ENCODE measurements around the gene MAPK14. TPM values are rescaled to one million over a fixed set of nuclear protein-coding genes. Genes with fewer than 3 reads are reported as not detected.

MAPK14 gene
- total and polyA plus RNA-seq, 4 donors, result 16.9 to 82.7 (median 35.9) TPM

- H3K9me3 ChIP-seq (ENCODE audit: control insufficient read depth in 4 of 4, low read length in 3 of 4), result no peaks in the 10 kb centered on the region
- H3K27me3 ChIP-seq (ENCODE audit: control insufficient read depth in 4 of 4, insufficient read depth in 4 of 4, low read length in 3 of 4), result no peaks in the 10 kb centered on the region
- no peak overlapping the region for H3K4me3 ChIP-seq (ENCODE audit: low read depth in 1 of 3, low read length in 3 of 3)
- H3K27ac ChIP-seq (ENCODE audit: low read depth in 1 of 2, low read length in 2 of 2), result peak overlapping the region; percentile 80 to 82
- H3K36me3 ChIP-seq (ENCODE audit: control insufficient read depth in 4 of 4, insufficient read depth in 3 of 4, low read depth in 1 of 4, low read length in 3 of 4), result peaks cover 0 to 3% (median 0%) of the 10 kb centered on the region in 4 donors
- peak overlapping the region in 1 of 2 donors; percentile 11 for H3K9ac ChIP-seq (ENCODE audit: low read depth in 1 of 2, low read length in 2 of 2)
- TF ChIP-seq FOXA1 (IDR thresholded peaks at IDR 0.05), result no peak
- WGBS, result 51% methylated on average over 10 of the region's 10 CpGs
- DNase-seq (ENCODE audit: low spot score), result no peak
- peaks cover 3 to 32% (median 23%) of the 10 kb centered on the region in 4 donors for H3K4me1 ChIP-seq (ENCODE audit: control insufficient read depth in 4 of 4, insufficient read depth in 4 of 4, low read length in 3 of 4)
Observed at GRCh38 chr6:36120539-36120938, 92.9 kb downstream of the MAPK14 start.

DNA sequence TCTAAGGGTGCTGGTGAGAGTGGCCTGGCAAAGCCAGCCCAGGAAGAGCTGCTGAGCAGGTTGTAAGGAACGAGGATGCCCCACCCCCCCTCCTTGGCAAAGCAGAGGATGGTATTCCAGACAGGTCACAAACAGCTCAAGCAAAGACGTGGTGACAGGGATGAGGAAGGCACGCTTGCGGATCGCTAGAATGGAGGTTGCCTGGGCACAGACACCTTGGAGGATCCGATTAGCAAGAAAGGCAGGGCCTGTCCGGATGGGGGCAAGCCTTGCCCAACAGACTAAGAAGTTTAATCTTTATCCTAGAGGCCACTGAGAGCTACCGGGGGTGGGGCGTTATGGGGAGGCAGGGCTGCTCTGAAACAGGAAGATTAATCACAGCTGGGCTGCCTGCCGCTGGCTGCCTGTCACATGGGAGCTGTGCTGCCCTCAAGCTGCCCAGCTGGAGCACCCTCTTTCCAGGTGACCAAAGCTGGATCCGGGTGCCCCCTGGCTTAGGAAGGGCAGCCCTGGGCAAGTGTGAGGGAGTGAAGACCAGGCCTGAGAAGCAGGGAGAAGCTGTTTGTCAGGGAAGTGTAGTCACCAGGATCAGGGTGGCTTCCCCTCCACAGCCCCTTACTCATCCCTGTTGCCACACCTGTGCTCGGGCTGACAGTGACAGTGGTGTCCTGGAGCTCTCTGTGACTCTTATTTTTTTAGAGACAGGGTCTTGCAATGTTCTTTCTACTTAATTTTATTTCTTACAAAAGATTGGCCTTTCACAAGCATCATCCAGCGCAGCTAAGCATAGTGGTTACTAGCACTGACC lies 93.6 kb downstream of the MAPK14 start:
- H3K27me3 ChIP-seq (ENCODE audit: control insufficient read depth in 4 of 4, insufficient read depth in 4 of 4, low read length in 3 of 4), result no peaks in the 10 kb centered on the region
- peak; percentile 85 for DNase-seq (ENCODE audit: low spot score)
- peaks cover 0 to 3% (median 0%) of the 10 kb centered on the region in 4 donors for H3K36me3 ChIP-seq (ENCODE audit: control insufficient read depth in 4 of 4, insufficient read depth in 3 of 4, low read depth in 1 of 4, low read length in 3 of 4)
- peak overlapping the region in 1 of 2 donors; percentile 11 for H3K9ac ChIP-seq (ENCODE audit: low read depth in 1 of 2, low read length in 2 of 2)
- TF ChIP-seq RXRA (IDR thresholded peaks at IDR 0.05), result peak; percentile 8 to 67
- TF ChIP-seq GABPA (IDR thresholded peaks at IDR 0.05 in 1 of 2, conservative IDR thresholded peaks at IDR 0.05 in 1 of 2), result peak in 1 of 2 donors; percentile 11
- no peak for TF ChIP-seq HNF4G (IDR thresholded peaks at IDR 0.05)
- peak; percentile 35 to 69 for TF ChIP-seq HNF4A (conservative IDR thresholded peaks at IDR 0.05)
- TF ChIP-seq RAD21 (IDR thresholded peaks at IDR 0.05), result peak in 1 of 2 donors; percentile 16
- no peak for TF ChIP-seq FOXA2 (IDR thresholded peaks at IDR 0.05)
- WGBS, result 34% methylated on average over 13 of the region's 13 CpGs
- peak overlapping the region; percentile 80 to 82 for H3K27ac ChIP-seq (ENCODE audit: low read depth in 1 of 2, low read length in 2 of 2)
- peaks cover 3 to 32% (median 23%) of the 10 kb centered on the region in 4 donors for H3K4me1 ChIP-seq (ENCODE audit: control insufficient read depth in 4 of 4, insufficient read depth in 4 of 4, low read length in 3 of 4)
- no peak overlapping the region for H3K4me3 ChIP-seq (ENCODE audit: low read depth in 1 of 3, low read length in 3 of 3)
- H3K9me3 ChIP-seq (ENCODE audit: control insufficient read depth in 4 of 4, low read length in 3 of 4), result no peaks in the 10 kb centered on the region

DNA sequence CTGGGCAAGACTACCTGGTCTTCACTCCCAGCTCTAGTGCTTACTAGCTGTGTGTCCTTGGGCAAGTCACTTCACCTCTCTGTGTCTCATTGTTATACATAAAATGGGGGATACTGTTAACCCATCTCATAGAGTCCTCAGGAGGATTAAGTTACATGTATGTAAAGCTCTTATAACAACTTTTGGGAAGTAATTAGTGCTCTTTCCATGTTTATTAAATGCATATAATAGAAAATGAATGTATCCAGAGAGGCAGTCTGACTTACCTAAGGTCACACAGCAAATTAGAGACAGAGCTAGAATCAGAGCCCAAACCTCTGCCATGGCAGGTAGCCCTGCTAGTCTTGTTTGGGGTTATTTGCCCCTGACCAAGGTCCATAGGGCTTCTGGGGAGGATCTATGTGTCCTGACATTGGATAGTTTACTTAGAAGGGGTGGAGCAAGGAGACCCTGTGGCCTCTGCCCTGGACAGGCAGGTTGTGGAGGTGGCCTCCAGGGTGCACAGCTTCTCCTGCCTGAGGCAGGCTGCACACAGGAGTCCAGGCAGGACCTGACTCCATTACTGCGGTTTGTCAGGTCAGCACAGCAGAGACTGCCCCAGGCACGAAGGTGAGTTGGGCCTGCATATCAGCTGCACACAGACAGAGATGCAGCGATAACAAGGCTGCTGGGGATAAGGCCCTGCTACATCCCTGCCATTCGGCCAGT lies 94.3 kb downstream of the MAPK14 start:
- WGBS, result 43% methylated on average over 4 of the region's 4 CpGs
- Histone ChIP-seq H3K9ac (ENCODE audit: low read depth in 1 of 2, low read length in 2 of 2) (no peak overlapping the region), H3K9me3 (ENCODE audit: control insufficient read depth in 4 of 4, low read length in 3 of 4) (no peaks in the 10 kb centered on the region), H3K36me3 (ENCODE audit: control insufficient read depth in 4 of 4, insufficient read depth in 3 of 4, low read depth in 1 of 4, low read length in 3 of 4) (peaks cover 0 to 3% (median 0%) of the 10 kb centered on the region in 4 donors), H3K4me3 (ENCODE audit: low read depth in 1 of 3, low read length in 3 of 3) (no peak overlapping the region), H3K27ac (ENCODE audit: low read depth in 1 of 2, low read length in 2 of 2) (peak overlapping the region; percentile 80 to 82), H3K27me3 (ENCODE audit: control insufficient read depth in 4 of 4, insufficient read depth in 4 of 4, low read length in 3 of 4) (no peaks in the 10 kb centered on the region), H3K4me1 (ENCODE audit: control insufficient read depth in 4 of 4, insufficient read depth in 4 of 4, low read length in 3 of 4) (peaks cover 5 to 32% (median 23%) of the 10 kb centered on the region in 4 donors)
- peak; percentile 56 for DNase-seq (ENCODE audit: low spot score)
- peak; percentile 79 for TF ChIP-seq SP1 (IDR thresholded peaks at IDR 0.05)
- TF ChIP-seq FOXA1 (IDR thresholded peaks at IDR 0.05), result no peak
- no peak for TF ChIP-seq ZBTB33 (IDR thresholded peaks at IDR 0.05)
- peak; percentile 40 to 73 for TF ChIP-seq RXRA (IDR thresholded peaks at IDR 0.05)
- TF ChIP-seq EGR1 (IDR thresholded peaks at IDR 0.05; ENCODE audit: low read depth in 2 of 2), result no peak
- no peak for TF ChIP-seq FOXA2 (IDR thresholded peaks at IDR 0.05)
- no peak for TF ChIP-seq ATF3 (IDR thresholded peaks at IDR 0.05)
- TF ChIP-seq TAF1 (conservative IDR thresholded peaks at IDR 0.05), result no peak
- TF ChIP-seq JUND (IDR thresholded peaks at IDR 0.05), result no peak
- TF ChIP-seq NR2F2 (IDR thresholded peaks at IDR 0.05), result no peak
- TF ChIP-seq HNF4A (conservative IDR thresholded peaks at IDR 0.05), result peak; percentile 80 to 90
- TF ChIP-seq RAD21 (IDR thresholded peaks at IDR 0.05), result no peak
- TF ChIP-seq HNF4G (IDR thresholded peaks at IDR 0.05), result peak; percentile 74
- TF ChIP-seq REST (IDR thresholded peaks at IDR 0.05), result no peak
- no peak for TF ChIP-seq CTCF (IDR thresholded peaks at IDR 0.05; ENCODE audit: low read depth, low read length, missing input control)
- TF ChIP-seq MAX (IDR thresholded peaks at IDR 0.05), result no peak
- TF ChIP-seq GABPA (IDR thresholded peaks at IDR 0.05 in 1 of 2, conservative IDR thresholded peaks at IDR 0.05 in 1 of 2), result no peak
- TF ChIP-seq YY1 (IDR thresholded peaks at IDR 0.05), result no peak
